ENCODE measurements around the gene FAM83D.

The FAM83D gene

DNA sequence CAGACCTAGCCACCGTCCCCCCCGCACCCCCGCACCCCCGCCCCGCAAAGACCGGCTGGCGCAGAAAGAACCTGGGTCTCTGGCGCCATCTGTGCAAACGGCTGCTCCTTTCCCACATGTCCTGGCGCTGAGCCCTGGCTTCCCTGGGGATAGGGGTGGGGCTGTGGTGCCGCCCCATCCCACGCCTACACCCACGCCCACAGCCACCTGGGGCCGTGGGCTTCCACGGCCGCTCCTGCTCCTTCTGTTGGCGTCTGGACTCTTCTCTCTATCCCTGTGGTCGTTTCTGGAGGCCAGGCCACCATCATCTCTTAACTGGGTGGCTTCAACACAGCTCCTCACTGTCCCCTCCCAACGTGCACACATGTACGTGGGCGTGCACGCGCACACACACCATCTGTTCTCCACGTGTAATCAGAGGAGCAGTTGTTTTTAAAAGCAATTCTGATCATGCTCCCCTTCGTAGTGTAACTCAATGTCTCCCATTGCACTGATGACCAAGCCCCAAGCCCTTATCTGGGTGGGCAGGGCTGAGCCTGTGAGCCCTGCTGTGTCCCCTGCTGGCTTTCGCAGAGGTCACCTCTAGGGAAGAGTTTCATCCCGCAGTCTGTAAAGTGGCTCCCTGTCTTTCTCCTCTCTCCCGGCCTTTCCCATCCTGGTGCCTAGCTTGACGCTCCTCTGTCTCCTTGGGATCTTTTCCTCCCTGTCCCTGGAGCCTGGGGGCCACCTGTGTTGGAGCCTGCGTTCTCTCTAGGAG is 31.9 kb upstream of the FAM83D start:
- DNase-seq (ENCODE audit: low read depth), result no peak

DNA sequence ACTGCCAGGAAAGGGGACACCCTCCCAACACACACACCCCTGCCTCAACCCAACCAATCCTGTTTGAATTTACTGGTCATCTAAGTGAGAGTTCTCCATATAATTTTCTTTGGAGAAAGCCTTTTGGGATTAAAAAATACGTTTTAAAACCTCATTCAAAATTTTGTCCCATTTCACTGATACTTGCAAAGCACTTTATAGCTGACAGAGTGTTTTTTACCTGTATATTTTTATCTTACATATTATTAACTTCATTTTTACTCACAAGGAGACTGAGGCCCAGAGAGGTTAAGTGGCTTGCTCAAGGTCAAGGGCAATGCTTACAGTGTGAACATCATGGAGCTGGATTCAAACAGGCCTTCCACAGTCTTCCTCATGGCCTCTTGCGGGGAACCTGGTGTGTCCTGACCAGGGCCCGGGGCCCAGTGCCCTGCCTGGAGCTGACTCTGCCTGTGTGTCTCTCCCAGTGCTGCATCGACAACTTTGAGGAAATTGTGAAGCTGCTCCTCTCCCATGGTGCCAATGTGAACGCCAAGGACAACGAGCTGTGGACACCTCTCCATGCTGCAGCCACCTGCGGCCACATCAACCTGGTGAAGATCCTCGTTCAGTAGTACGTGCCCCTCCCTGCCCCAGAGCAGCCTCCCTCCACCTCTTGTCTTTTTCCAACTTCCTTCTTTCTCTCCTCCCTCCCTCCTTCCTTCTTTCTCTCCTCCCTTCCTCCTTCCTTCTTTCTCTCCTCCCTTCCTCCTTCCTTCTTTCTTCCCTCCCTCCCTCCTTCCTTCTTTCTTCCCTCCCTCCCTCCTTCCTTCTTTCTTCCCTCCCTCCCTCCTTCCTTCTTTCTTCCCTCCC is 30.9 kb upstream of the FAM83D start:
- DNase-seq (ENCODE audit: low read depth), result no peak

DNA sequence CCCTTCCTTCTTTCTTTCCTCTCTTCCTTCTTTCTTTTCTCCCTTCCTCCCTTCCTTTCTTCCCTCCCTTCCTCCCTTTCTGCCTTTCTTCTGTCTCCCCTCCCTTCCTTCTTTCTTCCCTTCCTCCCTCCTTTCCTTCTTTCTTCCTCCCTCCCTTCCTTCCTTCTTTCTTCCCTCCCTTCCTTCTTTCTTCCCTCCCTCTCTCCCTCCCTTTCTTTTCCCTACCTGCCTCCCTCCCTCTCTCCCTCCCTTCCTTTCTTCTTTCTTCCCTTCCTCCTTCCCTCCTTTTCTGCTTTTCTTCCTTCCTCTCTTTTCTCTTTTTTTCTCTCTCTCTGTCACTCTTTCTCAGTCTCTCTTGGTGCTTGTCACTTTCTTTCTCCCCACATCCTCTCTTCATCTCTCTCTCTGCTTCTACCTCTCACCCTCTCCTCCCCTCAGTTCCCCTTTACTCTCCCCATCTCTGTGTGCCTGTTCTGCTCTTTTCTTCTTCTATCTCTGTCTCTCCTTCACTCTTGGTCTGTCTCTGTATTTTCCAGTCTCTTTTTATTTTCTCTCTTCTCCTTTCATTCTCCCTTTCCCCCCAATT is 30.1 kb upstream of the FAM83D start:
- no peak for DNase-seq (ENCODE audit: low read depth)

DNA sequence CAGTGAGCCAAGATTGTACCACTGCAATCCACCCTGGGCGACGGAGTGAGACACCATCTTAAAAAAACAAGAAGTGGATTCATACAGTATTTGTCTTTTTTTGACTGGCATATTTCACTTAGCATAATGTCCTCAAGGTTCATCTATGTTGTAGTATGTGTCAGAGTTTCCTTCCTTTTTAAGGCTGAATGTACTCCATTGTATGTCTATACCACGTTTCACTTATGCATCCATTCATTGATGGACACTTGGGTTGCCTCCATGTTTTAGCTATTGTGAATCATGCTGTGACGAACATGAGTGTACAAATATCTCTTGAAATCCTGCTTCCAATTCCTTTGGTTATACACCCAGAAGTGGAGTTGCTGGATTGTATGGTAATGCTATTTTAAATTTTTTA is 28.9 kb upstream of the FAM83D start:
- no peak for DNase-seq (ENCODE audit: low read depth)

DNA sequence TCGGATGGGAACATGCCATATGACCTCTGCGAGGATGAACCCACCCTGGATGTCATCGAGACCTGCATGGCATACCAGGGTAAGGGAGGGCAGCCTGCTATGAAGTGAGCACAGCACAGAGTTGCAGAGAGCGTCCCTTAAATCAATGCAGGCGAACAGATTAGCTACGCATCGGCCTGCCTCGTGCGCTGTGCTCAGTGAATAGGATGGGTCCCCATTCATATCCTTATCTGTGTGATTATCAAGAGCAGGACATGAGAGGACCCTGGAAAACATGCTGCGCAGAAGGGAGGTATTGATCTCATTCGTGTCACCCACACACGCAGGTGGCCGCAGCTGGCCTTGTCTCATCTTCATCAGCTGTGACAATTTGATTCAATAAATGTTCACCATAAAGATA is 25.6 kb upstream of the FAM83D start:
- no peak for DNase-seq (ENCODE audit: low read depth)

DNA sequence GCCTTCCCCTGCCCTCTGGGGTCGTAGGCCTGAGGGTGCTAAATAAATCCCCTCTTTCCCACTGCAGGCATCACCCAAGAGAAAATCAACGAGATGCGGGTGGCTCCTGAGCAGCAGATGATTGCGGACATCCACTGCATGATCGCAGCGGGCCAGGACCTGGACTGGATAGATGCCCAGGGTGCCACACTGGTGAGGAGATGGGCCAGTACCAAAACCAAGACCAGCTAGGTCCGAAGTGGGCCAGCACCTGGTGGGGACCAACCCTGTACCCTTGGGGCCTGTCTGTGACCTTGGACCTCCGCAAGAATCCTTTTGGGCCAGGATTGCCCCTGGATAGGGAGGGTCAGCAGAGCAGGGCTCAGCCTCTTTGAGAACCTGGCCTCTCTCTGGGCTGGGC is 23.6 kb upstream of the FAM83D start:
- DNase-seq (ENCODE audit: low read depth), result no peak

DNA sequence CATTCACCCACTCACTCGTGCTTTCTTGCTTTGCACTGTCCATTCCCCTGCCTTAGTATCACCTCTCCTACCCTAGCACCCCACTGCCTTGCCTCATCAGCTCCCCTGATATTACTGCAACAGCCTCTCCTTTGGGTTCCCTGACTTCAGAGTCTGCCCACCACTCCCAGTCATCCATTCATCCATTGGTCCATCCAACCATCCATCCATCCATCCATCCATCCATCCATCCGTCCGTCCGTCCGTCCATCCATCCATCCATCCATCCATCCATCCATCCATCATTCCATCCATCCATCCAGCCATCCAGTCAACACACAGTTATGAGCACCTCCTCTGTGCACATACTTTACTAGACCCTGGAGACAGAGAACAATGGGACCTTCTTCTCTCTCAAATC is 22.9 kb upstream of the FAM83D start:
- DNase-seq (ENCODE audit: low read depth), result no peak

DNA sequence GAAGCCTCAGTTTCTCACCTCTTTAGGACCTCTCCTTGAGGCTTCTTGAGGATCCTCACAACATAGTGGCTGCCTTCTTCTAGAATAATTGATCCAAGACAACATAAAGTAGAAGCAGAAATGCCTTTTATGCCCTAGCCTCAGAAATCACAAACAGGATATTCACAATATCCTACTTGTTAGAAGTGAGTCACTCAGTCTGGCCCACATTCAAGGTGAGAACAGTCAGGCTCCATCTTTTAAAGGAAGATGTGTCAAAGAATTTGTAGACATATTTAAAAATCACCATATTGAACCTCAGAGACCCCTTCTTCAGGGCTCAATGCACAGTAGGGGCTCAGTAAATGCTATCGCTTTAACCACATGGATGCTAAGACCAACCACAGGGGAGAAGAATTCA is 20.8 kb upstream of the FAM83D start:
- no peak for DNase-seq (ENCODE audit: low read depth)

DNA sequence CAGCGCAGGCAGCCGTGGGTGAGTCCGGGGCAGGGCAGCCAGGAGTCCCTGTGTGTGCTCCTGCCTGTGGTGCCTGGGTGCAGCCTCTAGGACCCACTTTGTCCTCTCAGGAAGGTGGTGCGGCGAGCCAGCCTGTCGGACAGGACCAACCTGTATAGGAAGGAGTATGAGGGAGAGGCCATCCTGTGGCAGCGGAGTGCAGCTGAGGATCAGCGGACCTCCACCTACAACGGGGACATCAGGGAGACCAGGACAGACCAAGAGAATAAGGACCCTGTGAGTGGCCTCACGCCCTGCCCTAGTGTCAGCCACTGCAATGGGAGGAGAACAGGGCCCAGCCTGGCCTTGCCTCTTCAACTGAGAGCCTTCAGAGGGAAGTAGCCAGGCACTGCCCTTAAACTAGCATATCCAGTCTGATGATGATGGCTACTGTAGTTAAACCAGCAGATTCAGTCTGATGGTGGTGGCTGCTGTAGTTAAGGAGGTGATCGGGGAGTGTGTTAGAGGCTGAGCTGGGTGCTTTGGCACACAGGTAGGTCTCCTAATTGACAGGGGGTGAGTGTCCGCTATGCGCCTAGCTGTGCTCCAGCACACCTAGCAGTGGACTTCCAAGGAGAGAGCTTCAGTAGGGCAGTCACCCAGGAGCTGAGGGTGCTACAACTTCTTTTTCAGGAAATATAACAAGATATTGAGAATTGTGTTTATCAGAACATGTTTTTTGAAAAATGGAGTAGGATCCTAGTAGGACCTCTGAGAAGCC is 18.1 kb upstream of the FAM83D start:
- DNase-seq (ENCODE audit: low read depth), result no peak

DNA sequence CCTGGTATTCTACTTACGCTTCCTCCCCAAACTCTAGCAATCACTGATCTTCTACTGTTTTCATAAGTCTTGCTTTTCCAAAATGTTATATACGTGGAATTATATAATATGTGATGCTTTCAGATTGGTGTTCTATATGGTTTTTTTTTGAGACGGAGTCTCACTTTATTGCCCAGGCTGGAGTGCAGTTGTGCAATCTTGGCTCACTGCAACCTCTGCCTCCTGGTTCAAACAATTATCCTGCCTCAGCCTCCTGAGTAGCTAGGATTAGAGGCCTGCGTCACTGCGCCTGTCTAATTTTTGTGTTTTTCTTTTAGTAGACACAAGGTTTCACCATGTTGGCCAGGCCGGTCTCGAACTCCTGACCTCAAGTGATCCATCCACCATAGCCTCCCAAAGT is 10.9 kb upstream of the FAM83D start:
- no peak for DNase-seq (ENCODE audit: low read depth)

DNA sequence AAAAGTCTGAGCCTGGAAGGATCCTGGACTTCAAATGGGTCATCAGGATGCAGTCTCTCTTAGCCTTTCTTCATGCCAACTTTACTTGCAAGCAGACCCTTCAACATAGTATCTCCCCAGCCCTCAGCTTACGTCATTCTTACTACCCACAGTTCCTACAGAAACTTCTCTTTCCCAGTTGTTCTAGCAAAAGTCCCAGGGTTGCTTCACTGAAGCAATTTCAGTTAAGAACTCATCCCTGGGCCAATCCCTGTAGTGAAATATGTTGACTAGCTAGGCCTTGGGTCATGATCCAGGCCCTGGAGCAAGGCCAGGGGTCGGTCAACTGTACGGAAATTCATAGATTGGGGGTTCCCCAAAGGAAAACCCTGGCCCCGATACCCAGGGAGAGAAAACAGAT is 8.6 kb upstream of the FAM83D start:
- no peak for DNase-seq (ENCODE audit: low read depth)

DNA sequence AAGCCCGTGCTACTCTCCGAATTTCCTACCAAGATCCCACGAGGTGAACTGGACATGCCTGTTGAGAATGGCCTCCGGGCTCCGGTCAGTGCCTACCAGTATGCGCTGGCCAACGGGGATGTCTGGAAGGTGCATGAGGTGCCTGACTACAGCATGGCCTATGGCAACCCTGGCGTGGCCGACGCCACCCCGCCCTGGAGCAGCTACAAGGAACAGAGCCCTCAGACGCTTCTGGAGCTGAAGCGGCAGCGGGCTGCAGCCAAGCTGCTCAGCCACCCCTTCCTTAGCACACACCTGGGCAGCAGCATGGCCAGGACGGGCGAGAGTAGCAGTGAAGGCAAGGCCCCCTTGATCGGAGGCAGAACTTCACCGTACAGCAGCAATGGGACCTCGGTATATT is 8.0 kb upstream of the FAM83D start:
- no peak for DNase-seq (ENCODE audit: low read depth)

DNA sequence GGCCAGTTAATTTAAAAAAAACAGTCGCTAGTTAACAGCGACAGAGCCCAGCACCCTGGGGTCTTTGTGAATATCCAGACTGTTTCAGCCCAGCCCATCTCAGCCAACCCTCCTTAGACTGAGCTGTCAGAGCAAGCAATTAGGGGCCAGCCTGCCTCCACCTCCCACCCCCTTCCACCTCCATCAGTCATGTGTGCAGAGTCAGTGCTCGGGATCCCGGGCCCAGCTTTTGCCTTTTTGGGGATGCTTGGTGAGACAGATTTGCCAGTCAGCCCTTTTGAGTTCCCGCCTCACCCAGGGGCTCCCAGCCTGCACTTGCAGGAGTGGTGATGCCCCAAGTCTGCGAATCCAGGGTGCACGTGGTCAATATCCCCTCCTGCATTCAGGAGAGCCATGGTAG is 6.5 kb upstream of the FAM83D start:
- DNase-seq (ENCODE audit: low read depth), result no peak

DNA sequence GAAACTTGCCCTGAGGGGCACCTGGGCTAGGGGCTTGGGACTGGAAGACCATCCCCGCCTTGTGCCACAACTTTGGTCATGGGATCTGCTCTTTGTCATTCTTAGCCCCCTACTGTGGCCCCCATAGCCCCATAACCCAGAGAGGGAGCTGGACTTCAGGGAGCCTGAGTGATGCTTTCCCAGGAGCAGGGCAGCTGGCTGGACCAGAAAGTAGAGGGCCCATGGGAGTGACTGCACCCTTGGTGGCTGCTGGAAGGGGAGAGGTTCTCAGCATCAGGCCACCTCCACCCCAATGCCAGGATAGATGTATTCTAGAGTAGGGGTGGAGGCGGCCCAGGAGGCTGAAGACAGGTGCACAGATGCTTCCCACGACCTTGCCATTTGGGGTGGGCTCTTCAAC is 5.8 kb upstream of the FAM83D start:
- no peak for DNase-seq (ENCODE audit: low read depth)

DNA sequence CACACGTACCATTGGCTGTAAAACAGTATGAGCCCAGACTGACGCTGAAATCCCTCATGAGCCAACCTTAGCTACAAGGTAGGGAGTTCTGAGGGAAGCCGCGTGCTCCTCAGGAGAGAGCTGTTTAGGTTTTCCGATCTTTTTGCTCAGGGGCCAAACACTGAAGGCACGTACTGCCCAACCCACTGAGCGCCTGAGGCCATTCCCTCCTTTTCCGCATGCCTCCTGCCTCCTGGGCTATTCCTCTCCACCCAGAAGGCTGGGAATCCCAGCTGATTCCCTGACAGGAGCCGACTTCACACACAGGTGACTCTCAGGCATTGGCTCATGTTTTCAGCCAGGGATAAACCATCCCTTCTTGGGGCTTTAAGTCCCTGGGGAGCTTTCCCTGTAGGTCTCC is 5.4 kb upstream of the FAM83D start:
- no peak for DNase-seq (ENCODE audit: low read depth)

DNA sequence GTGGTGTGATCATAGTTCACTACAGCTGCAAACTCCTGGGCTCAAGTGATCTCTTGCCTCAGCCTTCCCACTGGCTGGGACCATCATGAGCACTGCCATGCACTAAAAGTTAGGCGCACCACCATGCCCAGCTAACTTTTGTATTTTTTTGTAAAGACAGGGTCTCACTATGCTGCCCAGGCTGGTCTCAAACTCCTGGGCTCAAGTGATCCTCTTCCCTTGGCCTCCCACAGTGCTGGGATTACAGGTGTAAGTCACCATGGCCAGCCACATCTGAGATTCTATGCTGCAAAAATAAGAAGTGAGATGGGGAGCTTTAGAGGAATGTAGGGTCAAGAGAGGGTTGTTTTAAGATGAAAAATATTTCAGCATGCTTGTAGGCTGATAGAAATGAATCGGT is 1.5 kb upstream of the FAM83D start:
- DNase-seq (ENCODE audit: low read depth), result no peak

DNA sequence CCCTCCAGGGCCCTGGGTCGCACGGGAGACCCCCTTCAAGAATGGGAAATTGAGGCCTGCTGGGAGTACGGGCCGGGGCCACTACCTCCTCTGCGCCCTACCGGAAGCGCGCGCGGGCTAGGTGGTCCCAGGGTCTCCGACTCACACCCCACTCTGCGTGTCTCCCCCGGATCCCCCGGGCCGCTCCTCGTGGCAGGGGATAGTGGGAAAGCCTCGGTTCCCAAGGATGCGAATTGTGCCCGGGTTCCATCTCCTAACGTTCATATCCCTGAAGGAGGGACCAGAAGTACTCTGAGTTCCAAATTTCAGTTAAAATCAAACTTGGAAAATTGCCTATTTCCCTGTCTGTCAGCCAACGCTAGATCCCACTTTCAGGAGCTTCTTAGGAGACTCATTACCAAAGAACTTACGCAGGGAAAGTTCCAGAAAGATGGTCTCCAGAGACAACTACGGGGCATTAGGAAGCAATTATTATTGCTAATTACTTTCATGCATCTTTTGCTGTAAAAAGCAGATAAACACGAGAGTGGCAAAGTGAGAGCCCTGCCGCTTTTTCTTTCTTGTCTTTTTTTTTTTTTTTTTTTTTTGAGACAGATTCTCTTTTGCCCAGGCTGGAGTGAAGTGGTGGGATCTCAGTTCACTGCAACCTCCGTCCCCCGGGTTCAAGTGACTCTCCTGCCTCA is 858 bp downstream of the FAM83D start:
- DNase-seq (ENCODE audit: low read depth), result no peak

DNA sequence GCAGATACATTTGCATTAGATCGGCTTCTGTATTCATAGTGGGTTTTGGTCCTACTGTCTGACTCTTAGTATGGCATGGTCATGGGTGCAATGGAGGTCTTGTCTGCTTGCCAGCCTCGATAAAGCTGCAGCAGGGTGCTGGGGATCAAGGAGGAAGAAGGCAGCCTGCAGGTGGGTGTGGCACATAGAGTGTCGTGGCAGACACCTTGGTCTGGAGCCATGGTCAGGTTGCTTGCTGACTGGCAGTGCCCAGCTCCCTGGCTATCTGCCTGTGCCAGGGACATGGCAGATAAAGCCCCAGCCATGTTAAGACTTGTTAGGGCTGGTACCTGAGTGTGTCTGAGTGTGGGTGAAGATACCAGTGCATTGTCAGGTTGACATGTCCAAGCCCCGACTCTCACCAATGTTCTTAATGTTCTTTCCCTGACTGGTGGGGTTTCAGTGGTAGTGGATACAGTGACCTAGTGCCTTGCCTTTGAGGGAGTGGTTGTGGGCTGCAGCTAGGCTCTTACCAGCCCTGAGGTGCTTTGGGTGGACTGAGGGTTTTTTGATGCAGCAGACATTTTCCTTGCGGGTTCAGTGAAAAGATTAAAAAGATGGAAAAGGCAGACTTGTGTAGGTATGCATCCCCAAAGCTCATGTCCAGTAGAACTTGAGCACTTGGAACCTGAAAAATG is 1.8 kb downstream of the FAM83D start:
- DNase-seq (ENCODE audit: low read depth), result no peak

DNA sequence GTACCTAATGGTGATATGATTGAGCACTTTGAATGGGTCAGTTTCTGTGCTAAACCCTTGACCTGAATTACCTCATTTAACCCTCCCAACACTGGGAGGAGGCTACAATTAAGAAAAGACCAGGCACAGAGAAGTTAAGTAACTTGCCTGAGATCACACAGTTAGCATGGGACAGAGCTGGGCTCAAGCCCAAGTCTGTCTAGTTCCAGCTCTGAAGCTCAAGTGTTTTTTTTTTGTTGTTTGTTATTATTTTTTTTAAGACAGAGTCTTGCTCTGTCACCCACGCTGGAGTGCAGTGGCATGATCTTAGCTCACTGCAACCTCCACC is 4.0 kb downstream of the FAM83D start:
- DNase-seq (ENCODE audit: low read depth), result no peak

DNA sequence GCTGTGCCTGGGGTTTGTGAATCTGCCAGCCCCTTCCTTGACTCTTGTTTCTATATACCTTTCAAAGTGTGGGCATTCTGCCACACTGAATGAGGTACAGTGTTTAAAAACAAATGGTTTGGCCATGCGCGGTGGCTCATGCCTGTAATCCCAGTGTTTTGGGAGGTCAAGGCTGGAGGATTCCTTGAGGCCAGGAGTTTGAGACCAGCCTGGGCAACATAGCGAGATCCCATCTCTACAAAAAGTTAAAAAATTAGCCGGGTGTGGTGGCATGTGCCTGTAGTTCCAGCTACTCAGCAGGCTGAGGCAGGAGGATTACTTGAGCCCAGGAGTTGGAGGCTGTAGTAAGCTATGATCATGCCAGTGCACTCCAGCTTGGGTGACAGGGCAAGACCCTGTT is 5.8 kb downstream of the FAM83D start:
- no peak for DNase-seq (ENCODE audit: low read depth)

DNA sequence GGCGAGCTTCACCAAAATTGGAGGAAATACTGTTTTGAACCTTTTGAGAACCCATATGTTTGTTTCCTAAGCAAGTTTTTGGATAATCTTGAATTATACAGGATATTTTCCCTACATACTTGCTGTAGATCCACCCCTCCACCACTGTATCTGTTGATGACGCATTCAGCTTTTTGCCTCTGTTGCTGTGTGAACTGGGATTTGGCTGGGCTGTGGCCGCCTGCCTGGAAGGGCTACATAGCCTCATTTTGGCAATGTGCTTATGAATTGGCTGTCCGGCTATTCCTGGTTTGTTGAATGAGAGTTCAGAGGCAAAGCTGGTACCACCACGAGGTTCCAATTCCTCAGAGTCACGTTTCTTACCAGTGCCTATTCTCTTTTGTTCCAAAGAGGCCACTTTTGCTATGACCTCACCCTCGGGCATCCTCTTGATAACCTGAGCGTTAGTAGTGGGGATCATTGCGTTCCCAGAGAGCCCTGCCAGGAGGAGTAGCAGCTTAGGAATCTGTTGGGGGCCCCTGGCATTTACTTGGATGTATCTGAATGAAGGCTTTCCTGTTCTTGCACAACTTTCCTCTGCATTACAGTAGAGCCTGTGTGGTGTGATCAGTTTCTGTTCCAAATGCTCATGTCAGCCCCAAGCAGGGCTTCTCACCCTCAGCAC is 6.4 kb downstream of the FAM83D start:
- DNase-seq (ENCODE audit: low read depth), result no peak
